LNCAP (cell line): ENCODE measurements around the gene SERPINB5.

Source experiments
- TF ChIP-seq, protein P1 (sequence below): fragments of 450-650 bp; IDR thresholded peaks from 2 replicates; pipeline ENCODE4 v1.5.1; 2017; ENCODE audit warnings: mild to moderate bottlenecking

SERPINB5 gene

DNA sequence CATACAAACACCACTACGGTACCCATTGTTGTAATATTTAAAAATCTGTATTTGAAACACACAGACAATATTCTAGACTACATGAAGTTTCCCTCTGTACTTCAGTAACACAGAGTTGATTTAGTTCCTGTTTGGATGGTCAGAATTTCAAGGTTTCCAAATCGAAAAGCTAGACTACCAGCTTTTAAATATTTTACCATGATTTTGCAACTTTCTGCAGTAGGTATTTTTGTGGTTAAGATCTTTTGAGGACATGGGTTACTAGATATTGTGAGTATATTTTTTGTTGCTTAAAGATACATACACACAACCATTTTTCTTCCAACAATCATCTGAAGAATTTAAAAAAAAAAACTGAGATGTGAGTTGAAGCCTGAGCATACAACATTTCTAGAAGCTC is 10.9 kb downstream of the SERPINB5 start:
- TF ChIP-seq, protein P1, sequence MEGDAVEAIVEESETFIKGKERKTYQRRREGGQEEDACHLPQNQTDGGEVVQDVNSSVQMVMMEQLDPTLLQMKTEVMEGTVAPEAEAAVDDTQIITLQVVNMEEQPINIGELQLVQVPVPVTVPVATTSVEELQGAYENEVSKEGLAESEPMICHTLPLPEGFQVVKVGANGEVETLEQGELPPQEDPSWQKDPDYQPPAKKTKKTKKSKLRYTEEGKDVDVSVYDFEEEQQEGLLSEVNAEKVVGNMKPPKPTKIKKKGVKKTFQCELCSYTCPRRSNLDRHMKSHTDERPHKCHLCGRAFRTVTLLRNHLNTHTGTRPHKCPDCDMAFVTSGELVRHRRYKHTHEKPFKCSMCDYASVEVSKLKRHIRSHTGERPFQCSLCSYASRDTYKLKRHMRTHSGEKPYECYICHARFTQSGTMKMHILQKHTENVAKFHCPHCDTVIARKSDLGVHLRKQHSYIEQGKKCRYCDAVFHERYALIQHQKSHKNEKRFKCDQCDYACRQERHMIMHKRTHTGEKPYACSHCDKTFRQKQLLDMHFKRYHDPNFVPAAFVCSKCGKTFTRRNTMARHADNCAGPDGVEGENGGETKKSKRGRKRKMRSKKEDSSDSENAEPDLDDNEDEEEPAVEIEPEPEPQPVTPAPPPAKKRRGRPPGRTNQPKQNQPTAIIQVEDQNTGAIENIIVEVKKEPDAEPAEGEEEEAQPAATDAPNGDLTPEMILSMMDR, result no peak

DNA sequence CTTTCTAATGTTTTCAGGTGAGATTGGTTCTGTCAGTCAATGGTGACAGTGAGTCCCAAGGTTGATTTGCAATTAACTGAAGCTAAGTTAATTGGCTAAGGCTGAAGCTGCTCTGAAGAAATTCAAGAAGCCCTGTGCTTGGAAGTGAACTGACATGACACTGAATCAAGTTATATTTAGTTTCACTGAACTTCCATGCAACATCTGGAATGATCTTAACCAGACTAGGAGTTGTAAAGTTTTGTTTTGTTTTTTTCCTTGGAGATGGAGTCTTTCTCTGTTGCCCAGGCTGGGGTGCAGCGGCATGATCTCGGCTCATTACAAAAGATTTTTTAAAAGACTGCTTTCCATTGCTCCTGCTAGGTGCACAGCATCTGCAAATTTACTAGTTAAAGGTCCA is 11.4 kb downstream of the SERPINB5 start:
- TF ChIP-seq, protein P1, result no peak

DNA sequence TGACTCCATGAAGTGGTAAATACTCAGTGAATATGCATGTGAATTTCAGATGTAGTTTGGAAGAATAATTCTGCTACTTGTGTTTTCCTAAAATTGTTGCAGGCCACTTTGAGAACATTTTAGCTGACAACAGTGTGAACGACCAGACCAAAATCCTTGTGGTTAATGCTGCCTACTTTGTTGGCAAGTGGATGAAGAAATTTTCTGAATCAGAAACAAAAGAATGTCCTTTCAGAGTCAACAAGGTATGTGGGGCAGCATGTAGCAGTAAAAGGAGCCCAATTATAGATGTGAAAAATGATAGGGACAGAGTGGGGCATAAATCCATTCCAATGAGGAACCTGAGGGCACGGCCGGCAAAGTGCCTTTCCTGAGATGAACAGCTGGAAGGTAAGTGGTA is 16.1 kb downstream of the SERPINB5 start:
- TF ChIP-seq, protein P1, result no peak

DNA sequence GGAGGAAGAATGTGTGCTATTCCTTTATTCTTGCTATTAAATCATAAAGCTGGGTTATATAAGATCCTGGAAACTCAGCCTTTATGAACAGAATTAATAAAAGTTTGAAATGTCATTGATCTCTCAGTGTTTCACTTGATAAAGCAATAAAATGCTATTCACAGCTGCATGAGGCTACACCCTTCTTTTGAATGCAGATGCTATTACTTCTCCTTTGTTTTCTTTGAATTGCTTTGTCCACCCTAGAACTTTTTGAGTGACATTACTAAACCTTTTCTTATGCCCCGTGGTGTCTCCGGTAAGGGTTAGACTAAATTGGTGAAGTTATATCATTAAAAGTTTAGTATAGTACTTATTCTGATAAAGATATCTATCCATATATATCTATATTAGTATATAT is 18.9 kb downstream of the SERPINB5 start:
- TF ChIP-seq, protein P1, result no peak

DNA sequence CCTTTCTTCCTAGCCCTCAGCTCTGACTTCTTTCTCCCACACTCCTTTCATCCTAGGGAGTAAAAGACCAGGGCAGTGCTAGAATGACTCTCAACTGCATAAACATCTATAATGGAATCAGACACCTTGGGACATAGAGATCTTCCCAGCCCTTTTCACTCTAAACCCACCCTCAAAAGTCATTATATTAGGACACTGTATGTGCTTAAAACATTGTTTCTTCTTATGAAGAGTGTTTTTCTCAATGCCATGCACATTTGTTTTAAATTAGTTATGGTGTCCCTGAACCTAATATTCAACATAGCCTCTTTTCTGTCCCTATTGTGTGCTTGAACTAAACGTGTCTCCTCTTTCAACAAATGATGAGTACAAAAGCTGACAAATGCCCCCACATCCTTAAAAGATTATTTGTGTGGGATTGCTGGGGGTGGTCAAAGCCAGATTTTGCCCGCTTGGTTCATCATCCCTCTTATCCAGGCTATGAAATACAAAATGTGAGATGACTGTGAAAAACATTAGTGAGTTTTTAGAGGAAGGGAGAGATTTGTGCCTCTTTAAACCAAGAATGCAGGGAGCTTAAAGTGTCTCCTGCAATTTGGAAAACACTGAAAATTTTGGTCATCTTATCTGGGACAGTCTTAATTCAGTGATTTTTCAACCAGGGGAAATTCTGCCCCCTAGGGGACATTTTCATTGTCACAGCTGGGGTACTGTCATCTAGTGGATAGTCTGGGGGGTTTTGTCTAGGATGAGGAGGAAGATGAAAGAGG is 29.0 kb downstream of the SERPINB5 start:
- TF ChIP-seq, protein P1, result peak; percentile 66

DNA sequence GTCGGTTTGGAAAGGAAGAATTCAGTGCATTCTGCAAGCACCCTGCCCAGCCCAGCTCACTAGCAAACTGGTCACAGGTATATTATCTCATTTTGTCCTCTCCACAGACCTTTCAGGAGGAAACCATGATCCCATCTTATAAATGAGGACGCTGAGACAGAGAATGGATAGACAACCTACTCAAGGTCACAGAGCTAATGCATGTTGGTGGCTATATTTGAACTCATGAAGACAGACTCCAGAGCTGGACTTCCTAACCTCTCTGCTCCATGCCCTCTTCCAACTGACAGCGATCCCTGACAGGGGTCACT is 29.5 kb downstream of the SERPINB5 start:
- TF ChIP-seq, protein P1, result peak; percentile 29; the same call in 1 of the 2 replicates

DNA sequence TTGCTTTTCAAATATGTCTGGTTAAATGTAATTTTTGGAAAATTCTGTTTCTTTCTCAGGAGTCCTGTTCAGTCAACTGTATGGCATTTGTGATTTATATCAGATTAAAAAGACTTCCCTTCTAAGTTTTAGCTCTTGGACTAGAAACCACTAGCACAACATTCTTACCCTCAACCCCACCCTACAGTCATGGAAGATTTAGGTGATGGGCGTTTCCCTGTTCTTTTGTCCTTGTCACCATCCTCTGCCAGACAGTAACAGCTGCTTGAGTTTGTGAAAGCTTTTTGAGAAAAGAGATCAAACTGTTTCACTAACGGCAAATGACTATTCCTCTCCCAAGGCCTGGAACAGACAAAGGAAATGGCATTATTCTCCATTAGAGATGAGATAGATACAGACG is 31.8 kb downstream of the SERPINB5 start:
- TF ChIP-seq, protein P1, result no peak

DNA sequence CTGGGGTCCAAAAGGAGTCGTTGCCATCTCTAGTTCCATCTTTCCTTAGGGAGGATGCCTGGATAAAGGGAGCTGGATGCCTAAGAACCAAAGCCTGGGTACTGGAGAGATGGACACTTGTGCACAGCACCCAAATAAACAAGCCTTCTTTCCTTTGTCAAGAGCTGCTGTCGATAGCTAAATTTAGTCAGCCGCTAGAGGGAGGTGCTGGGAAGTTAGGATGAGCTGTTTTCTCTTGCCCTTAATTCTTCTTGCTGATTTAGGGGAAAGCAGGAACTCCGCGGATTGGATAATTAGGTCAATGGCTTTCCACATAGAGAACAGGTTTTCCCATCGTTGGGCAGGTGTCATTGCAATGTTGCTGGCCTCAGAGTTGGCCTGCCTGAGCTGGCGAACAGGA is 34.5 kb downstream of the SERPINB5 start:
- TF ChIP-seq, protein P1, result peak; percentile 77
